ENCODE measurements around the gene FAM222B. TPM values are rescaled to one million over a fixed set of nuclear protein-coding genes. Genes with fewer than 3 reads are reported as not detected.

The FAM222B gene
- polyA plus RNA-seq, 1 donor (not counting 4 experiments of a cell fraction or from before 2014, with no cell fraction given) = 6.5 TPM

DNA sequence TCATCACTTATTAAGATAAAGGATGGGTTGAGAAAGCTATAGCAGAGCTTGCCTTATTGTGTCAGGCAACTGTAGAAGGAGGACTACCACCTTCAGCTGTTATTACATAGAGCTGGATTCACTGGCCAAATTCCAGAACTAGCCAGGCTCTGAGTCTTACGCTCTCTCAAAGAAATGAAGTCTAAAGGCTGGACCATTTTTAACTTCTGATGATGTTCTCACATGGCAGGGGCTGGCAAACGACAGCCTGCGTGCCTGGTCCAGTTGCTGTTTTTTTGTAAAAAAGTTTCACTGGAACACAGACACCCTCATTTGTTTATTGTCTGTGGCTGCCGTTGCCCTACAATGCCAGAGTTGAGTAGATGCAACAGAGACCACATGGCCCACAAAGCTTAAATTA, 77.6 kb downstream of the FAM222B start:
- Histone ChIP-seq H3K36me3 (ENCODE audit: control insufficient read depth in 2 of 2, extremely low read depth in 1 of 2, insufficient read depth in 2 of 2, low read length in 2 of 2) (peaks cover 22 to 24% of the 10 kb centered on the region in 2 experiments), H3K4me2 (ENCODE audit: control insufficient read depth, extremely low read depth, insufficient read depth, low read depth, low read length) (no peak overlapping the region), H3K79me2 (ENCODE audit: control insufficient read depth, insufficient read depth, low read length) (peaks cover 29% of the 10 kb centered on the region), H3K27ac (ENCODE audit: control insufficient read depth, insufficient read depth, low read length) (no peak overlapping the region), H4K20me1 (ENCODE audit: control insufficient read depth, extremely low read depth, insufficient read depth, low read length) (peaks cover 9% of the 10 kb centered on the region), H2AFZ (ENCODE audit: control insufficient read depth, low read length) (no peak overlapping the region), H3K4me1 (ENCODE audit: control insufficient read depth, extremely low read depth, insufficient read depth, low read length) (peaks cover 5% of the 10 kb centered on the region), H3K4me3 (ENCODE audit: control insufficient read depth in 2 of 3, extremely low read depth in 1 of 3, insufficient read depth in 2 of 3, low read depth in 1 of 3, low read length in 3 of 3) (no peak overlapping the region), H3K9me1 (ENCODE audit: control insufficient read depth, extremely low read depth, insufficient read depth, low read length) (no peaks in the 10 kb centered on the region), H3K9me3 (ENCODE audit: control insufficient read depth, low read depth, low read length) (no peaks in the 10 kb centered on the region), H3K27me3 (ENCODE audit: control insufficient read depth, extremely low read depth, insufficient read depth, low read length) (no peaks in the 10 kb centered on the region), H3K9ac (ENCODE audit: control insufficient read depth, extremely low read depth, insufficient read depth, low read length) (no peak overlapping the region)
- dilution Hi-C loops (cut with MboI; ENCODE audit: extremely low pct_ligation_motif_present, low sequenced_read_pairs) = no loop called here
- TF ChIP-seq EZH2 (IDR thresholded peaks at IDR 0.05; ENCODE audit: low read length) = no peak
- TF ChIP-seq, protein P1, sequence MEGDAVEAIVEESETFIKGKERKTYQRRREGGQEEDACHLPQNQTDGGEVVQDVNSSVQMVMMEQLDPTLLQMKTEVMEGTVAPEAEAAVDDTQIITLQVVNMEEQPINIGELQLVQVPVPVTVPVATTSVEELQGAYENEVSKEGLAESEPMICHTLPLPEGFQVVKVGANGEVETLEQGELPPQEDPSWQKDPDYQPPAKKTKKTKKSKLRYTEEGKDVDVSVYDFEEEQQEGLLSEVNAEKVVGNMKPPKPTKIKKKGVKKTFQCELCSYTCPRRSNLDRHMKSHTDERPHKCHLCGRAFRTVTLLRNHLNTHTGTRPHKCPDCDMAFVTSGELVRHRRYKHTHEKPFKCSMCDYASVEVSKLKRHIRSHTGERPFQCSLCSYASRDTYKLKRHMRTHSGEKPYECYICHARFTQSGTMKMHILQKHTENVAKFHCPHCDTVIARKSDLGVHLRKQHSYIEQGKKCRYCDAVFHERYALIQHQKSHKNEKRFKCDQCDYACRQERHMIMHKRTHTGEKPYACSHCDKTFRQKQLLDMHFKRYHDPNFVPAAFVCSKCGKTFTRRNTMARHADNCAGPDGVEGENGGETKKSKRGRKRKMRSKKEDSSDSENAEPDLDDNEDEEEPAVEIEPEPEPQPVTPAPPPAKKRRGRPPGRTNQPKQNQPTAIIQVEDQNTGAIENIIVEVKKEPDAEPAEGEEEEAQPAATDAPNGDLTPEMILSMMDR (optimal IDR thresholded peaks at IDR 0.05 in 1 of 3, IDR thresholded peaks at IDR 0.05 in 1 of 3, conservative IDR thresholded peaks at IDR 0.05 in 1 of 3; ENCODE audit: extremely low read depth in 1 of 3, insufficient read depth in 2 of 3, low read length in 3 of 3) = no peak
- DNase-seq (ENCODE audit: low read depth, low spot score) (no peak), FAIRE-seq (no peak)

DNA sequence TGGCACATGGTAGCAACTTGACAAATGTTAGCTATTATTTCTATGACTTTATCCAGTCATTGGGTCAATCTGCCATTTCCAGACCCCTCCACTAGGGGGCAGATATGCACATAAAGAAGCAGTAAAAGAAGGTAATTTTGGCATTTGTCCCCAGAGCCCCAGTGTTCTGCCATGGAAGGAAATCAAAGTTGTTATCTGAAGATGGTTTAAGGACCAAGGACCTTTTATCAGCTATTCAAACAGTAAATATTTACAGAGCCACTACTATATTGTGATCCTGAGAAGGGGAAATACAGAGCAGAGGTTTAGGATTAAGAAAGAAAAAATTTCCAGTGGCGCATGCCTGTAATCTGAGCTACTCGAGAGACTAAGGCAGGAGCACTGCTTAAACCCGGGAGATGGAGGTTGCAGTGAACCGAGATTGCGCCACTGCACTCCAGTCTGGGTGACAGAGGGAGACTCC, 78.8 kb downstream of the FAM222B start:
- dilution Hi-C loops (cut with MboI; ENCODE audit: extremely low pct_ligation_motif_present, low sequenced_read_pairs) = no loop called here
- FAIRE-seq = peak; percentile 36
- DNase-seq (ENCODE audit: low read depth, low spot score) = no peak

More for the DNA sequence above, 78.8 kb downstream of the FAM222B start:
- Histone ChIP-seq H3K27ac (ENCODE audit: control insufficient read depth, insufficient read depth, low read length) (no peak overlapping the region), H4K20me1 (ENCODE audit: control insufficient read depth, extremely low read depth, insufficient read depth, low read length) (peaks cover 9% of the 10 kb centered on the region), H3K4me1 (ENCODE audit: control insufficient read depth, extremely low read depth, insufficient read depth, low read length) (peaks cover 5% of the 10 kb centered on the region), H3K9me1 (ENCODE audit: control insufficient read depth, extremely low read depth, insufficient read depth, low read length) (peaks cover 2% of the 10 kb centered on the region), H3K36me3 (ENCODE audit: control insufficient read depth in 2 of 2, extremely low read depth in 1 of 2, insufficient read depth in 2 of 2, low read length in 2 of 2) (peaks cover 27 to 30% of the 10 kb centered on the region in 2 experiments), H2AFZ (ENCODE audit: control insufficient read depth, low read length) (no peak overlapping the region), H3K4me3 (ENCODE audit: control insufficient read depth in 2 of 3, extremely low read depth in 1 of 3, insufficient read depth in 2 of 3, low read depth in 1 of 3, low read length in 3 of 3) (no peak overlapping the region), H3K27me3 (ENCODE audit: control insufficient read depth, extremely low read depth, insufficient read depth, low read length) (no peaks in the 10 kb centered on the region), H3K9me3 (ENCODE audit: control insufficient read depth, low read depth, low read length) (no peaks in the 10 kb centered on the region), H3K4me2 (ENCODE audit: control insufficient read depth, extremely low read depth, insufficient read depth, low read depth, low read length) (no peak overlapping the region), H3K79me2 (ENCODE audit: control insufficient read depth, insufficient read depth, low read length) (peaks cover 27% of the 10 kb centered on the region), H3K9ac (ENCODE audit: control insufficient read depth, extremely low read depth, insufficient read depth, low read length) (no peak overlapping the region)
- TF ChIP-seq EZH2 (IDR thresholded peaks at IDR 0.05; ENCODE audit: low read length) = no peak
- TF ChIP-seq, protein P1 (optimal IDR thresholded peaks at IDR 0.05 in 1 of 3, IDR thresholded peaks at IDR 0.05 in 1 of 3, conservative IDR thresholded peaks at IDR 0.05 in 1 of 3; ENCODE audit: extremely low read depth in 1 of 3, insufficient read depth in 2 of 3, low read length in 3 of 3) = peak; percentile 58 to 84 (median 65)
